GM23338 (cell line): ENCODE results near the gene SLC12A6. TPM values are rescaled to one million over a fixed set of nuclear protein-coding genes. Genes with fewer than 3 reads are reported as not detected.

Experiments
- ATAC-seq: fragments of 200-7000 bp; cut with Tn5 transposase; 3 replicates; pipeline ENCODE4 v1.9.1; 2020
- DNase-seq: peaks from one replicate; pipeline ENCODE4 v3.0.0-alpha.2; 2015; ENCODE audit warnings: low spot score
- H2AFZ ChIP-seq: fragments of 200-600 bp; sonication (generic); 2 replicates; pipeline ENCODE4 v1.8.0; 2016; ENCODE audit warnings: antibody characterized with exemption, mild to moderate bottlenecking, moderate library complexity
- H3F3A ChIP-seq: fragments of 200-600 bp; sonication (generic); replicated peaks from 2 replicates; pipeline ENCODE4 v1.8.0; 2017; ENCODE audit warnings: antibody characterized with exemption, mixed run types, low read depth
- H3K27ac ChIP-seq: fragments of 200-600 bp; sonication (generic); 2 replicates; pipeline ENCODE4 v1.6.1; 2016; ENCODE audit warnings: low read depth
- H3K27me3 ChIP-seq: fragments of 200-600 bp; sonication (generic); 2 replicates; pipeline ENCODE4 v1.8.0; 2016; ENCODE audit warnings: mild to moderate bottlenecking, mixed run types, moderate library complexity; ENCODE audit not compliant: insufficient read depth
- H3K36me3 ChIP-seq: fragments of 200-600 bp; sonication (generic); 2 replicates; pipeline ENCODE4 v1.8.0; 2016; ENCODE audit warnings: mild to moderate bottlenecking; ENCODE audit not compliant: insufficient read depth
- H3K4me1 ChIP-seq: fragments of 200-600 bp; sonication (generic); 2 replicates; pipeline ENCODE4 v1.8.0; 2016; ENCODE audit warnings: mild to moderate bottlenecking, moderate library complexity; ENCODE audit not compliant: insufficient read depth
- H3K4me2 ChIP-seq: fragments of 200-600 bp; sonication (generic); 2 replicates; pipeline ENCODE4 v1.7.1; 2017; ENCODE audit warnings: mixed run types
- H3K4me3 ChIP-seq: fragments of 200-600 bp; sonication (generic); 2 replicates; pipeline ENCODE4 v1.6.1; 2016; ENCODE audit warnings: mixed run types
- H3K79me2 ChIP-seq: fragments of 200-600 bp; sonication (generic); replicated peaks from 2 replicates; pipeline ENCODE4 v1.8.0; 2017; ENCODE audit warnings: mild to moderate bottlenecking; ENCODE audit not compliant: insufficient read depth
- H3K9me2 ChIP-seq: fragments of 200-600 bp; sonication (generic); 2 replicates; pipeline ENCODE4 v1.8.0; 2017; ENCODE audit not compliant: insufficient read depth
- H4K20me1 ChIP-seq: fragments of 200-600 bp; sonication (generic); replicated peaks from 2 replicates; pipeline ENCODE4 v1.8.0; 2017; ENCODE audit warnings: mild to moderate bottlenecking; ENCODE audit not compliant: insufficient read depth
- H3K27ac Mint-ChIP-seq: 2 replicates; pipeline ENCODE4 v1.8.0; 2020; ENCODE audit warnings: inconsistent platforms, mild to moderate bottlenecking, moderate library complexity, mixed read lengths
- H3K27me3 Mint-ChIP-seq: 3 replicates; pipeline ENCODE4 v1.8.0; 2022; ENCODE audit warnings: low read depth, mild to moderate bottlenecking, moderate library complexity, mixed read lengths, inconsistent platforms; ENCODE audit not compliant: insufficient read depth, poor library complexity
- H3K36me3 Mint-ChIP-seq: 3 replicates; pipeline ENCODE4 v1.8.0; 2021; ENCODE audit warnings: low read depth, mild to moderate bottlenecking, inconsistent platforms, moderate library complexity, mixed read lengths
- H3K4me1 Mint-ChIP-seq: 3 replicates; pipeline ENCODE4 v1.8.0; 2020; ENCODE audit warnings: mild to moderate bottlenecking, inconsistent platforms, mixed read lengths
- H3K4me3 Mint-ChIP-seq: 3 replicates; pipeline ENCODE4 v1.8.0; 2021; ENCODE audit warnings: moderate library complexity, mild to moderate bottlenecking, inconsistent platforms, mixed read lengths
- H3K9me3 Mint-ChIP-seq: 3 replicates; pipeline ENCODE4 v1.8.0; 2020; ENCODE audit warnings: moderate library complexity, mild to moderate bottlenecking, inconsistent platforms, mixed read lengths
- CREB1 ChIP-seq: fragments of 250-450 bp; sonication (Bioruptor Pico); IDR thresholded peaks from 2 replicates; pipeline ENCODE4 v1.5.0; 2020; ENCODE audit warnings: low read depth, mild to moderate bottlenecking, moderate library complexity
- CTCF ChIP-seq, 2 experiments: fragments of 200-600 bp in 1 of 2; sonication (generic) in 1 of 2; conservative IDR thresholded peaks; 2 replicates each; pipeline versions ENCODE4 v1.5.1 to v1.6.1; 2016 to 2017; ENCODE audit warnings: antibody characterized with exemption in 2 of 2, low read depth in 2 of 2, mild to moderate bottlenecking in 2 of 2, moderate library complexity in 1 of 2
- ETS1 ChIP-seq: IDR thresholded peaks from 2 replicates; pipeline ENCODE4 v1.6.1; 2016; ENCODE audit warnings: antibody characterized with exemption
- EZH2phosphoT487 ChIP-seq: fragments of 200-600 bp; sonication (generic); IDR thresholded peaks from one replicate; pipeline ENCODE4 v1.8.1; 2018; ENCODE audit warnings: antibody characterized with exemption; ENCODE audit not compliant: unreplicated experiment
- JUNB ChIP-seq: IDR thresholded peaks from one replicate; pipeline ENCODE4 v1.6.1; 2016; ENCODE audit warnings: antibody characterized with exemption; ENCODE audit not compliant: unreplicated experiment
- NANOG ChIP-seq: IDR thresholded peaks from 2 replicates; pipeline ENCODE4 v1.6.1; 2016; ENCODE audit warnings: antibody characterized with exemption, borderline replicate concordance
- POLR2AphosphoS5 ChIP-seq: IDR thresholded peaks from 2 replicates; pipeline ENCODE4 v1.6.1; 2016; ENCODE audit warnings: antibody characterized with exemption, low read depth
- REST ChIP-seq: IDR thresholded peaks from one replicate; pipeline ENCODE4 v1.6.1; 2018; ENCODE audit warnings: antibody characterized with exemption; ENCODE audit not compliant: unreplicated experiment
- ZNF462 ChIP-seq: fragments of 250-450 bp; sonication (Bioruptor Pico); IDR thresholded peaks from 2 replicates; pipeline ENCODE4 v1.5.0; 2020; ENCODE audit warnings: mild to moderate bottlenecking, moderate library complexity
- polyA plus RNA-seq: library from polyadenylated mRNA; unstranded; fragments of >200 nt; fragmentation: Nextera tagmentation; extraction: Ambion mirVana; gene quantifications from 2 replicates; pipeline ENCODE4 v1.2.1, GENCODE V29; 2016
- total RNA-seq: library from RNA; depleted of rRNA; stranded (reverse); fragments of >200 nt; shearing (Covaris generic); gene quantifications from 2 replicates; pipeline ENCODE4 v1.2.3, GENCODE V29; 2014

Gene SLC12A6
- total and polyA plus RNA-seq, 2 experiments from 2014 or later = 2.4 to 14.1 TPM

GRCh38 chr15:34354286-34354685, 16.7 kb upstream of the SLC12A6 start (continued):
- TF ChIP-seq CTCF (conservative IDR thresholded peaks at IDR 0.05; ENCODE audit: low read depth in 2 of 2) (no peak), EZH2phosphoT487 (no peak), REST (no peak), CREB1 (no peak)

- Histone ChIP-seq H3K9me2 (no peaks in the 10 kb centered on the region), H4K20me1 (no peaks in the 10 kb centered on the region), H3K4me1 (0 out of 2 replicates have a peak, but pooled peaks cover 4% of the 10 kb centered on the region), H3K4me3 (no peak overlapping the region), H3K36me3 (peaks cover 3% of the 10 kb centered on the region; the same call in 1 of the 2 replicates), H3K27ac (no peak overlapping the region), H3F3A (no peaks in the 10 kb centered on the region), H3K4me2 (0 out of 2 replicates have a peak overlapping the region, but pooled peaks have one; percentile 20), H3K79me2 (no peaks in the 10 kb centered on the region), H3K27me3 (no peaks in the 10 kb centered on the region), H2AFZ (no peak overlapping the region)
- H3K4me1 Mint-ChIP-seq = peaks cover 13% of the 10 kb centered on the region
- peaks cover 39% of the 10 kb centered on the region for H3K36me3 Mint-ChIP-seq
- H3K9me3 Mint-ChIP-seq = no peaks in the 10 kb centered on the region; the same call in 2 of the 3 replicates
- H3K27me3 Mint-ChIP-seq = peaks cover 4% of the 10 kb centered on the region
- ATAC-seq = peak; percentile 93
- DNase-seq = peak; percentile 44
- no peak overlapping the region for H3K27ac Mint-ChIP-seq
- no peak overlapping the region for H3K4me3 Mint-ChIP-seq
- TF ChIP-seq ZNF462 (no peak), EZH2phosphoT487 (no peak), POLR2AphosphoS5 (no peak), CREB1 (no peak), JUNB (no peak), NANOG (no peak), ETS1 (no peak)
These were observed 16.0 kb upstream of the SLC12A6 start for GRCh38 chr15:34353627-34354026.
